Measurements from ENCODE around the gene SECTM1. TPM values are rescaled to one million over a fixed set of nuclear protein-coding genes. Genes with fewer than 3 reads are reported as not detected.

Gene SECTM1
- total RNA-seq, 2 donors from 2014 or later: not detected

DNA sequence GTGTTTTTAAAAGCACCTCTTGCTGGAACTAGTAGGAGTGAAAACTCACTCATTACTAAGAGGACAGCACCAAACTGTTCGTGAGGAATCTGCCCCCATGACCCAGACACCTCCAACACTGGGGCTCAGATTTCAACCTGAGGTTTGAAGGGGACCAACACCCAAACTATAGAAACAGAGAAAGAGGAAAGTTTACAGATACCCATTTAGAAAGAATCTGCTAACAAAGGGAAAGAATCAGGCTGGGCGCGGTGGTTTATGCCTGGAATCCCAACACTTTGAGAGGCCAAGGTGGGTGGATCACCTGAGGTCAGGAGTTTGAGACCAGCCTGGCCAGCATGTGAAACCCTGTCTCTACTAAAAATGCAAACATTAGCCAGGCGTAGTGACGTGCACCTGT is 56.6 kb downstream of the SECTM1 start:
- Histone ChIP-seq H3K27me3 (ENCODE audit: control insufficient read depth, insufficient read depth, low read length, poor library complexity, severe bottlenecking) (no peaks in the 10 kb centered on the region), H3K9me3 (ENCODE audit: control insufficient read depth, low read length) (no peaks in the 10 kb centered on the region), H3K9ac (ENCODE audit: extremely low read depth, low read length, poor library complexity, severe bottlenecking) (no peak overlapping the region), H3K4me3 (ENCODE audit: low read length) (no peak overlapping the region), H3K36me3 (ENCODE audit: control insufficient read depth, insufficient read depth, low read length) (peaks cover 3% of the 10 kb centered on the region), H3K4me1 (ENCODE audit: control insufficient read depth, insufficient read depth, low read length) (peaks cover 19% of the 10 kb centered on the region), H3K27ac (ENCODE audit: low read depth, low read length) (no peak overlapping the region)
- peaks cover 24% of the 10 kb centered on the region for H3K4me1 Mint-ChIP-seq
- H3K9me3 Mint-ChIP-seq: peaks cover 2% of the 10 kb centered on the region
- WGBS, 2 experiments (ENCODE audit: insufficient coverage in 1 of 2, insufficient read length in 1 of 2): 93 to 96% methylated on average over 5 of the region's 5 CpGs
- no peak for TF ChIP-seq CTCF (conservative IDR thresholded peaks at IDR 0.05)
- H3K27ac Mint-ChIP-seq: no peak overlapping the region
- H3K27me3 Mint-ChIP-seq (ENCODE audit: insufficient read depth): peaks cover 58% of the 10 kb centered on the region
- no peak for DNase-seq
- H3K4me3 Mint-ChIP-seq: no peak overlapping the region
- H3K36me3 Mint-ChIP-seq (ENCODE audit: low read depth): peaks cover 7% of the 10 kb centered on the region

GRCh38 chr17:82275326-82275725 is 58.2 kb downstream of the SECTM1 start:
- H3K4me3 Mint-ChIP-seq: no peak overlapping the region
- no peak overlapping the region for H3K4me3 ChIP-seq (ENCODE audit: low read length)
- no peak overlapping the region for H3K27ac ChIP-seq (ENCODE audit: low read depth, low read length)
- H3K36me3 Mint-ChIP-seq (ENCODE audit: low read depth): peaks cover 22% of the 10 kb centered on the region
- no peaks in the 10 kb centered on the region for H3K27me3 ChIP-seq (ENCODE audit: control insufficient read depth, insufficient read depth, low read length, poor library complexity, severe bottlenecking)
- peaks cover 47% of the 10 kb centered on the region for H3K27me3 Mint-ChIP-seq (ENCODE audit: insufficient read depth)
- H3K9ac ChIP-seq (ENCODE audit: extremely low read depth, low read length, poor library complexity, severe bottlenecking): no peak overlapping the region
- peaks cover 19% of the 10 kb centered on the region for H3K36me3 ChIP-seq (ENCODE audit: control insufficient read depth, insufficient read depth, low read length)
- DNase-seq: no peak
- H3K4me1 ChIP-seq (ENCODE audit: control insufficient read depth, insufficient read depth, low read length): peaks cover 30% of the 10 kb centered on the region
- 93% methylated on average over 14 of the region's 14 CpGs for WGBS, 2 experiments (ENCODE audit: insufficient coverage in 1 of 2, insufficient read length in 1 of 2)
- no peak for TF ChIP-seq CTCF (conservative IDR thresholded peaks at IDR 0.05)
- H3K27ac Mint-ChIP-seq: no peak overlapping the region
- H3K9me3 Mint-ChIP-seq: peaks cover 2% of the 10 kb centered on the region
- H3K9me3 ChIP-seq (ENCODE audit: control insufficient read depth, low read length): no peaks in the 10 kb centered on the region
- H3K4me1 Mint-ChIP-seq: peaks cover 29% of the 10 kb centered on the region

DNA sequence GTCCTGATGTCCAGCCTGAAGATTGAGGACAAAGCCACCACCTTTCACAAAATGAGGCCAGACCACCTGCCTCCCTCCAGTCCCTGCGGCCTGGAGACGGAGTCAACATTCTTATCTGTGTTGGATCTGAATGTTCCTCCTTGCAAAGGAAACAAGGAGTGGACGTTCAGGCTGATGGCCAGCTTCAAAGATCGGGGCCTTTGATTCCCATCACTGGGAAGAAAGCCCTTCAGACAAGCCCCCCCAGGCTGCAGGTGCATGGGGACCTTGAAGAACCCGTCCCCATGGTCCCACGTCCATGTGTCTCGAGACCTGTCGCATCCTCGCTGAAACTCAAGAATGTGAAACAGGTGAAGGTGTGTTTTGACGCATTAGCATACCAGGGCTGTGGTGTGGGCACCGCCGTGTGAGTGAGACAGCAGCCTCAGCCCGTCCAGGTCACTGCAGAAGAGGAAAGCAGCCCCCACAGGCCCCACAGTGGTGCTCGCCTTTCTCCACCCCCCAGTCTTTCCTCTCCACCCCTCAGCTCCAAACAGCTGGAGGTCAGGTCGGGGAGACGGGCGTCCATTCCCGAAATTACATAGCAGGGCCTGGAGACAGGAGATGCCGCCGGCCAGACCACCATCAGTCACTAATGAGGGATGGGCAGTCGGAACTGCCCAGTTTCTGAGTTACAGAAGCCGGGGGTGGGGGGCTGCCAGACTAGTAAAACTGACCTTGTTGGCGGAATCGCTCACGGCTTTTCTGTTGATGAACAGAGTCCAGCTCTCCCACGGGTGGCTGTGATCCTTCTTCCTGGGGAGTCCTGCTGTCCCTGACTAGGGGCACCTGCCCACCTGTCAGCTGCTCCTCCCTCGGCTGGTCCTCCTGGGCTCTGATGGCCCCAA is 59.2 kb downstream of the SECTM1 start:
- Mint-ChIP-seq H3K4me3 (peak overlapping the region; percentile 79), H3K4me1 (peaks cover 38% of the 10 kb centered on the region)
- H3K4me1 ChIP-seq (ENCODE audit: control insufficient read depth, insufficient read depth, low read length): peaks cover 35% of the 10 kb centered on the region

More for the DNA sequence above, 59.2 kb downstream of the SECTM1 start:
- Histone ChIP-seq H3K9ac (ENCODE audit: extremely low read depth, low read length, poor library complexity, severe bottlenecking) (no peak overlapping the region), H3K9me3 (ENCODE audit: control insufficient read depth, low read length) (no peaks in the 10 kb centered on the region), H3K27me3 (ENCODE audit: control insufficient read depth, insufficient read depth, low read length, poor library complexity, severe bottlenecking) (no peaks in the 10 kb centered on the region), H3K36me3 (ENCODE audit: control insufficient read depth, insufficient read depth, low read length) (peaks cover 28% of the 10 kb centered on the region), H3K27ac (ENCODE audit: low read depth, low read length) (no peak overlapping the region), H3K4me3 (ENCODE audit: low read length) (peak overlapping the region; percentile 41)
- DNase-seq: no peak
- peaks cover 42% of the 10 kb centered on the region for H3K27me3 Mint-ChIP-seq (ENCODE audit: insufficient read depth)
- peaks cover 30% of the 10 kb centered on the region for H3K36me3 Mint-ChIP-seq (ENCODE audit: low read depth)
- WGBS, 2 experiments (ENCODE audit: insufficient coverage in 1 of 2, insufficient read length in 1 of 2): 87 to 95% methylated on average over 15 to 27 of the region's 27 CpGs
- peaks cover 2% of the 10 kb centered on the region for H3K9me3 Mint-ChIP-seq
- no peak for TF ChIP-seq CTCF (conservative IDR thresholded peaks at IDR 0.05)
- no peak overlapping the region for H3K27ac Mint-ChIP-seq
